ENCODE results near the gene ALS2. TPM values are rescaled to one million over a fixed set of nuclear protein-coding genes. Genes with fewer than 3 reads are reported as not detected.

Gene ALS2
- total RNA-seq, 1 experiment from 2014 or later: 56.1 TPM

DNA sequence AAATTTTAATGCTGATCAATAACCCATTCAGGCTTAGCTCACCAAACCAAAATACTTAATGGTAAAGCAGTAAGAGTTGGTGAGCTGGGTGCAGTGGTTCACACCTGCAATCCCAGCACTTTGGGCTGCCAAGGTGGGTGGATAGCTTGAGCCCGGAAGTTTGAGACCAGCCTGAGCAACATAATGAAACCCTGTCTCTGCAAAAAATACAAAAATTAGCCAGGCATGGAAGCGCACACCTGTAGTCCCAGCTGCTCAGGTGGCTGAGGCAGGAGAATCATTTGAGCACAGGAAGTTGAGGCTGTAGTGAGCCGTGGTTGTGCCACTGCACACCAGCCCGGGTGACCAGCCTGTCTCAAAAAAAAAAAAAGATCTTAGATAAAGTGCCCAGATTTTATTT is 46.6 kb downstream of the ALS2 start:
- DNase-seq (ENCODE audit: low spot score): no peak
- no TSS peak for BruUV-seq (replicated peaks)
- Histone ChIP-seq H3K27me3 (replicated peaks; ENCODE audit: insufficient read depth, low read depth, low read length, poor library complexity) (no peaks in the 10 kb centered on the region), H3K36me3 (ENCODE audit: insufficient read depth, low read length, poor library complexity, severe bottlenecking) (peaks cover 48% of the 10 kb centered on the region), H3K9me3 (ENCODE audit: low read depth, low read length, poor library complexity, severe bottlenecking) (peaks cover 8% of the 10 kb centered on the region), H3K4me1 (ENCODE audit: insufficient read depth, low read length, poor library complexity, severe bottlenecking) (no peaks in the 10 kb centered on the region), H3K27ac (ENCODE audit: low read depth, low read length, poor library complexity, severe bottlenecking) (no peak overlapping the region), H3K4me3 (ENCODE audit: low read depth, low read length, poor library complexity, severe bottlenecking) (no peak overlapping the region)
- CTCF ChIA-PET: no interaction called here
- POLR2A ChIA-PET (ENCODE audit: low non-redundant PET): no interaction called here
- intact Hi-C loops (cut with micrococcal nuclease; ENCODE audit: unreplicated experiment): no loop called here
- TF ChIP-seq CTCF (conservative IDR thresholded peaks at IDR 0.05; ENCODE audit: low read depth, low read length) (no peak), EZH2 (IDR thresholded peaks at IDR 0.05; ENCODE audit: borderline replicate concordance, low read depth, low read length, poor library complexity, severe bottlenecking) (no peak)

DNA sequence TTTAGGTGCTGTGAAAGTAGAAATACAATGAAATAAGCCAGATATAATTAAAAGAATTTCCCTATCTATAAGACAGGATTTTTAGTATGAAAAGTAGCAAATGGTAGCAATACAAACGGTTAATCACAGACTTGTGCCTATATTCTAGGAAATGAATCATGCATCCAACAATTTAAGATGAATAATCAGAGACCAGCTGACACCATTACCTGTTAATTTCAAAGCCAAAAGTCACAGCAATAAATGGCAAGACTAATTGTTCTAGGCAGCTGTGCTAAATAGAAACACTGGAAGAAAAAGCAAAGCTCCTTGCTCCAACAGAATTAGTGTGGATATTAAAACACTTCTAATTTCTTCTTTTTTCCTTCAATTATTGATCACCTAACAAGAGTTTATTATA is 47.2 kb downstream of the ALS2 start:
- Histone ChIP-seq H3K4me3 (ENCODE audit: low read depth, low read length, poor library complexity, severe bottlenecking) (no peak overlapping the region), H3K27ac (ENCODE audit: low read depth, low read length, poor library complexity, severe bottlenecking) (no peak overlapping the region), H3K27me3 (replicated peaks; ENCODE audit: insufficient read depth, low read depth, low read length, poor library complexity) (no peaks in the 10 kb centered on the region), H3K4me1 (ENCODE audit: insufficient read depth, low read length, poor library complexity, severe bottlenecking) (no peaks in the 10 kb centered on the region), H3K9me3 (ENCODE audit: low read depth, low read length, poor library complexity, severe bottlenecking) (peaks cover 8% of the 10 kb centered on the region), H3K36me3 (ENCODE audit: insufficient read depth, low read length, poor library complexity, severe bottlenecking) (peaks cover 45% of the 10 kb centered on the region)
- DNase-seq (ENCODE audit: low spot score): no peak
- intact Hi-C loops (cut with micrococcal nuclease; ENCODE audit: unreplicated experiment): no loop called here
- ChIA-PET POLR2A (ENCODE audit: low non-redundant PET) (no interaction called here), CTCF (no interaction called here)
- no TSS peak for BruUV-seq (replicated peaks)
- TF ChIP-seq EZH2 (IDR thresholded peaks at IDR 0.05; ENCODE audit: borderline replicate concordance, low read depth, low read length, poor library complexity, severe bottlenecking) (no peak), CTCF (conservative IDR thresholded peaks at IDR 0.05; ENCODE audit: low read depth, low read length) (no peak)

DNA sequence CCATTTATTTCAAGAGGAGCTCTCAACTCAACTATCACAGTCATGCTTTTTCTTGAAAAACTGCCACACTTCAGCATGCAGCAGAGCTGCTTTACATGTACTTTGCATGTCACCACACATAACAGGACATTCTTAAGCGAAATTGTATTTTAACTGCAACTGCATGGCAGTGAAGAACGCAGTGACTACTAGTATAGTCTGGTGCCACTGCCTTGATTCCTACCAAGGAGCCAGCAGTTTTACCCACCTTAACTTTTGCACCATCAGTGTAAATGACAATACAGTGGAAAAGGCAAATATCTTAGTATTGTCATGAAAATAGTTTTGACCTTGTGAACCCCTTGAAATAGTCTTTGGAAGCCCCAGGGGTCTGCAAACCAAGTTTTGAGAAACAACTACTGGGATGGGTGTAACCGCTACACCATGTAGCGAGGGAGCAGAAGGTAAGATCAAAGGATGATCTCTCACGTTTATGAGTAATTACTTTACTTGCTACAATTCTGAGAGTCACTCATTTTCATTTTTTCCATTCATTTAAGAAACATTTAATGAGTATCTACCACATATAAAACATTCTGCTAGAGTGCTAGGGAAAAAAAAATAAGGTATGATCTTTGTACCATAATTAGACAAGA is 50.0 kb downstream of the ALS2 start:
- TF ChIP-seq EZH2 (IDR thresholded peaks at IDR 0.05; ENCODE audit: borderline replicate concordance, low read depth, low read length, poor library complexity, severe bottlenecking) (no peak), CTCF (conservative IDR thresholded peaks at IDR 0.05; ENCODE audit: low read depth, low read length) (no peak)
- H3K4me3 ChIP-seq (ENCODE audit: low read depth, low read length, poor library complexity, severe bottlenecking): no peak overlapping the region
- peaks cover 26% of the 10 kb centered on the region for H3K36me3 ChIP-seq (ENCODE audit: insufficient read depth, low read length, poor library complexity, severe bottlenecking)
- BruUV-seq (replicated peaks): no TSS peak
- no peak overlapping the region for H3K27ac ChIP-seq (ENCODE audit: low read depth, low read length, poor library complexity, severe bottlenecking)
- H3K27me3 ChIP-seq (replicated peaks; ENCODE audit: insufficient read depth, low read depth, low read length, poor library complexity): no peaks in the 10 kb centered on the region
- ChIA-PET CTCF (no interaction called here), POLR2A (ENCODE audit: low non-redundant PET) (no interaction called here)
- no peaks in the 10 kb centered on the region for H3K4me1 ChIP-seq (ENCODE audit: insufficient read depth, low read length, poor library complexity, severe bottlenecking)
- intact Hi-C loops (cut with micrococcal nuclease; ENCODE audit: unreplicated experiment): no loop called here
- DNase-seq (ENCODE audit: low spot score): no peak
- no peaks in the 10 kb centered on the region for H3K9me3 ChIP-seq (ENCODE audit: low read depth, low read length, poor library complexity, severe bottlenecking)

Measured in A673 (cell line).